Measurements from ENCODE around the gene TMEM214.

GRCh38 chr2:27087823-27088410 is 55.2 kb downstream of the TMEM214 start:
- TF ChIP-seq, protein P1, sequence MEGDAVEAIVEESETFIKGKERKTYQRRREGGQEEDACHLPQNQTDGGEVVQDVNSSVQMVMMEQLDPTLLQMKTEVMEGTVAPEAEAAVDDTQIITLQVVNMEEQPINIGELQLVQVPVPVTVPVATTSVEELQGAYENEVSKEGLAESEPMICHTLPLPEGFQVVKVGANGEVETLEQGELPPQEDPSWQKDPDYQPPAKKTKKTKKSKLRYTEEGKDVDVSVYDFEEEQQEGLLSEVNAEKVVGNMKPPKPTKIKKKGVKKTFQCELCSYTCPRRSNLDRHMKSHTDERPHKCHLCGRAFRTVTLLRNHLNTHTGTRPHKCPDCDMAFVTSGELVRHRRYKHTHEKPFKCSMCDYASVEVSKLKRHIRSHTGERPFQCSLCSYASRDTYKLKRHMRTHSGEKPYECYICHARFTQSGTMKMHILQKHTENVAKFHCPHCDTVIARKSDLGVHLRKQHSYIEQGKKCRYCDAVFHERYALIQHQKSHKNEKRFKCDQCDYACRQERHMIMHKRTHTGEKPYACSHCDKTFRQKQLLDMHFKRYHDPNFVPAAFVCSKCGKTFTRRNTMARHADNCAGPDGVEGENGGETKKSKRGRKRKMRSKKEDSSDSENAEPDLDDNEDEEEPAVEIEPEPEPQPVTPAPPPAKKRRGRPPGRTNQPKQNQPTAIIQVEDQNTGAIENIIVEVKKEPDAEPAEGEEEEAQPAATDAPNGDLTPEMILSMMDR (IDR thresholded peaks at IDR 0.05), result no peak
- TF ChIP-seq POLR2AphosphoS5 (IDR thresholded peaks at IDR 0.05; ENCODE audit: low read depth, low read length) (no peak), SIN3A (IDR thresholded peaks at IDR 0.05; ENCODE audit: borderline replicate concordance, insufficient read depth, low read depth, low read length) (no peak)
